Fibroblast of lung (primary cell): ENCODE results near the gene SAP30BP. TPM values are rescaled to one million over a fixed set of nuclear protein-coding genes. Genes with fewer than 3 reads are reported as not detected.

ENCODE experiments used
- DNase-seq, 2 donors: peaks; one replicate each; pipeline versions ENCODE4 v3.0.0 to v3.0.0-alpha.2; 2010; ENCODE audit warnings: low read depth in 2 of 2
- H2AFZ ChIP-seq: 2 replicates; pipeline ENCODE4 v1.5.1; 2012; ENCODE audit warnings: low read length, control low read depth, inconsistent platforms
- H3K27ac ChIP-seq: 2 replicates; pipeline ENCODE4 v1.5.1; 2011; ENCODE audit warnings: low read length, control low read depth; ENCODE audit not compliant: insufficient read depth
- H3K27me3 ChIP-seq: 2 replicates; pipeline ENCODE4 v1.5.1; 2011; ENCODE audit warnings: mild to moderate bottlenecking, low read length; ENCODE audit not compliant: control insufficient read depth, insufficient read depth
- H3K36me3 ChIP-seq: 2 replicates; pipeline ENCODE4 v1.5.1; 2011; ENCODE audit warnings: low read length; ENCODE audit not compliant: control insufficient read depth, insufficient read depth
- H3K4me1 ChIP-seq: 2 replicates; pipeline ENCODE4 v1.5.1; 2011; ENCODE audit warnings: low read length; ENCODE audit not compliant: control insufficient read depth, insufficient read depth; ENCODE audit errors: extremely low read depth
- H3K4me2 ChIP-seq: 2 replicates; pipeline ENCODE4 v1.5.1; 2011; ENCODE audit warnings: low read length, control low read depth; ENCODE audit not compliant: insufficient read depth; ENCODE audit errors: extremely low read depth
- H3K4me3 ChIP-seq, 4 experiments: fragments of 200-600 bp in 1 of 4; sonication (generic) in 1 of 4; replicated peaks in 1 of 4; 2 replicates each; pipeline ENCODE4 v1.5.1; 2011 to 2016; ENCODE audit warnings: low read length in 4 of 4, low read depth in 3 of 4, mild to moderate bottlenecking in 3 of 4, control low read depth in 2 of 4, inconsistent platforms in 1 of 4, mixed read lengths in 1 of 4; ENCODE audit not compliant: insufficient read depth in 1 of 4; ENCODE audit errors: control extremely low read depth in 1 of 4
- H3K79me2 ChIP-seq: 2 replicates; pipeline ENCODE4 v1.5.1; 2012; ENCODE audit warnings: mild to moderate bottlenecking, low read length, inconsistent platforms; ENCODE audit not compliant: control insufficient read depth, insufficient read depth
- H3K9ac ChIP-seq: 2 replicates; pipeline ENCODE4 v1.5.1; 2011; ENCODE audit warnings: mild to moderate bottlenecking, low read length, control low read depth; ENCODE audit not compliant: insufficient read depth
- H3K9me3 ChIP-seq: 2 replicates; pipeline ENCODE4 v1.5.1; 2012; ENCODE audit warnings: low read depth, low read length; ENCODE audit not compliant: control insufficient read depth, insufficient read depth
- H4K20me1 ChIP-seq: 2 replicates; pipeline ENCODE4 v1.5.1; 2011; ENCODE audit warnings: low read length; ENCODE audit not compliant: control insufficient read depth, insufficient read depth; ENCODE audit errors: extremely low read depth
- CTCF ChIP-seq, 2 donors: IDR thresholded peaks in 1 of 2; conservative IDR thresholded peaks in 1 of 2; 1 replicate in 1 of 2; 2 replicates in 1 of 2; pipeline ENCODE4 v1.5.1; 2011 to 2012; ENCODE audit warnings: low read length in 2 of 2, control low read depth in 1 of 2, inconsistent platforms in 1 of 2, low read depth in 1 of 2, mild to moderate bottlenecking in 1 of 2
- EZH2 ChIP-seq: IDR thresholded peaks from 2 replicates; pipeline ENCODE4 v1.5.1; 2012; ENCODE audit warnings: low read length, control low read depth, mild to moderate bottlenecking; ENCODE audit errors: missing control alignments
- polyA plus RNA-seq, 2 donors: library from polyadenylated mRNA; depleted of rRNA in 1 of 2; stranded (reverse) in 1 of 2; unstranded in 1 of 2; fragments of >200 nt; gene quantifications; 2 replicates each; pipeline ENCODE4 v1.2.1, GENCODE V29; 2011 to 2012; ENCODE audit warnings: missing spikeins in 1 of 2
- total RNA-seq: library from RNA; depleted of rRNA; stranded (reverse); fragments of >200 nt; gene quantifications from 2 replicates; pipeline ENCODE4 v1.2.1, GENCODE V29; 2014

The SAP30BP gene
- total and polyA plus RNA-seq, 2 donors (not counting 1 experiment from before 2014, with no cell fraction given), result 43.9 to 61.0 TPM

DNA sequence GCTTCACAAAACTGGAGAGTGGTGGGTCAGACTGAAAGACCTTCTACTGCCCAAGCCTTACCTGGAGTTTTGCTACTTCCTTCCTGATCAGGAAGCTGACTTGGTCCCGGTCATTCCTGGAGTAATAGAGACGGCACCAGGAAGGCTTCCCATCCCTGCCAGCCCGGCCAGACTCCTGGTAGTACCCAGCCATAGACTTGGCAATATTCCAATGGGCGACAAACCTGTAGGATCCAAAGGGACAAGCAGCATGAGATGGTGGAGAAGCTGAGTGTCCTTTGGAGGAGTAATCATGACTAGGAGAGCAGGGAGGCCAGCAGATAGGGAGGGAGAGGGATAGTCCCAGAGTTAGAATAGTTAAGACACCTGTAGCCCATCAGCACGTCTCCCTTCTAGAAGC lies 8.9 kb upstream of the SAP30BP start:
- DNase-seq, result no peak
- Histone ChIP-seq H3K9me3 (no peaks in the 10 kb centered on the region), H3K9ac (no peak overlapping the region), H3K79me2 (no peaks in the 10 kb centered on the region), H3K4me3 (no peak overlapping the region), H3K4me1 (no peaks in the 10 kb centered on the region), H3K27ac (no peak overlapping the region), H3K27me3 (no peaks in the 10 kb centered on the region), H3K36me3 (peaks cover 13% of the 10 kb centered on the region), H4K20me1 (no peaks in the 10 kb centered on the region), H2AFZ (no peak overlapping the region), H3K4me2 (no peak overlapping the region)
- TF ChIP-seq EZH2 (no peak), CTCF (conservative IDR thresholded peaks at IDR 0.05 in 1 of 2, IDR thresholded peaks at IDR 0.05 in 1 of 2; ENCODE audit: low read depth in 1 of 2, low read length in 2 of 2) (no peak)

GRCh38 chr17:75661531-75661930 lies 5.6 kb upstream of the SAP30BP start:
- Histone ChIP-seq H3K27ac (no peak overlapping the region), H4K20me1 (no peaks in the 10 kb centered on the region), H3K27me3 (no peaks in the 10 kb centered on the region), H3K4me1 (peaks cover 4% of the 10 kb centered on the region), H3K36me3 (peaks cover 13% of the 10 kb centered on the region), H3K4me3 (no peak overlapping the region), H3K79me2 (peaks cover 6% of the 10 kb centered on the region), H3K9ac (no peak overlapping the region), H3K4me2 (no peak overlapping the region), H2AFZ (no peak overlapping the region), H3K9me3 (no peaks in the 10 kb centered on the region)
- TF ChIP-seq CTCF (conservative IDR thresholded peaks at IDR 0.05 in 1 of 2, IDR thresholded peaks at IDR 0.05 in 1 of 2; ENCODE audit: low read depth in 1 of 2, low read length in 2 of 2) (no peak), EZH2 (no peak)
- DNase-seq, result no peak

DNA sequence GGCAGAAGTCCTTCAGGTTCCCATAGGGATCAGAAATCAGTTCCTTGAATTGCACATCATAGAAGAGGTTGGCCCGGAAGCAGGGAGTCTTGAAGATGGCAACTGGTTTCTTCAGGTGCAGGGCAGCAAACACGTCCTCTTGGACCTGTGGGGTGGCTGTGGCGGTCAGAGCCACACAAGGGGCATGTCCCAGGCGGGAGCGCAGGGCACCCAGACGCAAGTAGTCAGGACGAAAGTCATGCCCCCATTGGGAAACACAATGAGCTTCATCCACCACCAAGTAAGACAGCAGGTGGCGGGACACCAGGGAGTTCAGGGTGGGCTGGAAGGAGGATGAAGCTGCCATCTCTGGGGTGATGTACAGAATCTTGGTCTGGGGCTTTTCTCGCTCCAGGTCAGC lies 4.6 kb upstream of the SAP30BP start:
- Histone ChIP-seq H3K27ac (no peak overlapping the region), H3K4me1 (peaks cover 4% of the 10 kb centered on the region), H3K27me3 (no peaks in the 10 kb centered on the region), H3K9ac (no peak overlapping the region), H3K79me2 (peaks cover 14% of the 10 kb centered on the region), H4K20me1 (no peaks in the 10 kb centered on the region), H3K36me3 (peaks cover 13% of the 10 kb centered on the region), H3K4me3 (no peak overlapping the region), H3K9me3 (no peaks in the 10 kb centered on the region), H3K4me2 (no peak overlapping the region), H2AFZ (no peak overlapping the region)
- no peak for DNase-seq
- TF ChIP-seq EZH2, result no peak
- no peak for TF ChIP-seq CTCF (conservative IDR thresholded peaks at IDR 0.05 in 1 of 2, IDR thresholded peaks at IDR 0.05 in 1 of 2; ENCODE audit: low read depth in 1 of 2, low read length in 2 of 2)
